KOPT-K1 (cell line): ENCODE results near the gene BLCAP.

ENCODE experiments used
- H3K27ac ChIP-seq: fragments of 200-600 bp; sonication (generic); 2 replicates; pipeline ENCODE4 v1.5.1; 2016; ENCODE audit warnings: antibody characterized with exemption, mild to moderate bottlenecking, low read depth, low read length; ENCODE audit not compliant: poor library complexity, severe bottlenecking
- H3K36me3 ChIP-seq: fragments of 200-600 bp; sonication (generic); 2 replicates; pipeline ENCODE4 v1.5.1; 2017; ENCODE audit warnings: antibody characterized with exemption, mild to moderate bottlenecking, low read length, moderate library complexity; ENCODE audit not compliant: insufficient read depth
- H3K9me3 ChIP-seq: fragments of 200-600 bp; sonication (generic); 2 replicates; pipeline ENCODE4 v1.5.1; 2017; ENCODE audit warnings: antibody characterized with exemption, low read length, mild to moderate bottlenecking; ENCODE audit not compliant: insufficient read depth, poor library complexity, severe bottlenecking

Gene BLCAP

DNA sequence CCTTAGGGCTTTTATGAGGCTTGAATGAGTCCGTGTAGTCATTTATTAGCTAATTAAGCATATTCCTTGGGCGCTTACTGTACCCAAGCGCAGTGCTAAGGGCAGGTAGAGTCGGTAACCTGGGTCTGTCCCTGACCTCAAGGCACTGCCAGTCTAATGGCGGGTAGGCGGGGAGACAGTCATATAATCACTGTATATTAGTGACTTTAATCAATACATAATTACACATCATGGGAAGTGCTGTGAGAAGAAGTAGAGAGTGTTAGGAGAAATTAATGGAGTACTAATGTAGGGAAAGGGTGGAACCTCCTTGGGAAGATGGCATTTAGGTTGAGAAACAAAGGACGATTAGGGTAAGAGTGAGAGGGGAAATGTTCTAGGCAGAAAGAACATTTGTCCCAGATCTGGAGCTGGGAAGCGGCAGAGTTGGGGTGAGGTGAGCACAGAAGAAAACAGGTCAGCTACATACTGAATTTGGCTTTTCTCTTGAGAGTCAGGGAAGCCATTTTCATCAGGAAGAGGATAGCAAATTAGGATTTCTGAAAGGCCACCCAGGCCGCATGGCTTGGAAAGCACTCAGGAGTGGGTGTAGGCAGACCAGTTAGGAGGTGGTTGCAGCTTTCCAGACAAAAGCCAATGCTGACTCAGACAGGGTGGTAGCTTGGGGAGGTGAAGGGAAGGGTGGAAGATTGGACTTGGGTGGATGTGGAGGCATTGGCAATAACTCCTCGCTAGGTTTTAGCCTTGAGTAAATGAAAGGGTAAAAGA lies 954 bp upstream of the BLCAP start:
- H3K27ac ChIP-seq: peak overlapping the region; percentile 90
- H3K9me3 ChIP-seq: no peaks in the 10 kb centered on the region

GRCh38 chr20:37526839-37527637 lies 638 bp downstream of the BLCAP start:
- Histone ChIP-seq H3K36me3 (no peaks in the 10 kb centered on the region), H3K9me3 (no peaks in the 10 kb centered on the region), H3K27ac (peak overlapping the region; percentile 90)

More for the DNA sequence above, 954 bp upstream of the BLCAP start:
- H3K36me3 ChIP-seq: no peaks in the 10 kb centered on the region

DNA sequence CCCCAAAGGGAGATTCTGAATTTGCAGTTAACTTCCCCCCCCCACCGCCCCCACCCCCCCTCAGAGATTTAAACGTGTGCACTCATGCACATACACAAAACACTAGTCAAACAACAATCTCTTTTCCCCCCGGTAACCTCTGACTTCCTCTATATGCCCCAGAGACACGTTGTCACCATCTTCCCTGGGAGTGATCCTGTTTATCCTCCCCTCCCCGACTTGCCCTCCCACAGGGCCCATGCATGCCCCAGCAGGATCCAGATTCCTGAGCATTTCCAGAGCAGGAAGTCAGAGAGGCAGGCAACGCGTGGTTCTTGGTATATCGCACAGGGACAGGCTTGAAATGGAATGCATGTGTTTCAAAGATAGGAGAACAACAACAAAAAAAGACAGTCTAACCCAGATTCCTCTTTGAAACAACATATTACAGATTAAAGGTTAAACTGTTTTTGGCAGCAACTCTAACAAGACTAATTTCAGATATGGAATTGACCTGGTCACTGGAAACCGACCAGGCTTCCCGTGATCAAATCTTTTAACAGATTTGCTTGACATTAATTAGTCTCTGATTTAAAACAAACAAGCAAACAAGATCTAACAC lies 1.3 kb downstream of the BLCAP start:
- H3K27ac ChIP-seq: no peak overlapping the region
- peaks cover 6% of the 10 kb centered on the region for H3K9me3 ChIP-seq
- no peaks in the 10 kb centered on the region for H3K36me3 ChIP-seq

GRCh38 chr20:37525810-37526209 lies 1.9 kb downstream of the BLCAP start:
- Histone ChIP-seq H3K36me3 (peaks cover 4% of the 10 kb centered on the region; the same call in 1 of the 2 replicates), H3K9me3 (peaks cover 11% of the 10 kb centered on the region), H3K27ac (no peak overlapping the region)

DNA sequence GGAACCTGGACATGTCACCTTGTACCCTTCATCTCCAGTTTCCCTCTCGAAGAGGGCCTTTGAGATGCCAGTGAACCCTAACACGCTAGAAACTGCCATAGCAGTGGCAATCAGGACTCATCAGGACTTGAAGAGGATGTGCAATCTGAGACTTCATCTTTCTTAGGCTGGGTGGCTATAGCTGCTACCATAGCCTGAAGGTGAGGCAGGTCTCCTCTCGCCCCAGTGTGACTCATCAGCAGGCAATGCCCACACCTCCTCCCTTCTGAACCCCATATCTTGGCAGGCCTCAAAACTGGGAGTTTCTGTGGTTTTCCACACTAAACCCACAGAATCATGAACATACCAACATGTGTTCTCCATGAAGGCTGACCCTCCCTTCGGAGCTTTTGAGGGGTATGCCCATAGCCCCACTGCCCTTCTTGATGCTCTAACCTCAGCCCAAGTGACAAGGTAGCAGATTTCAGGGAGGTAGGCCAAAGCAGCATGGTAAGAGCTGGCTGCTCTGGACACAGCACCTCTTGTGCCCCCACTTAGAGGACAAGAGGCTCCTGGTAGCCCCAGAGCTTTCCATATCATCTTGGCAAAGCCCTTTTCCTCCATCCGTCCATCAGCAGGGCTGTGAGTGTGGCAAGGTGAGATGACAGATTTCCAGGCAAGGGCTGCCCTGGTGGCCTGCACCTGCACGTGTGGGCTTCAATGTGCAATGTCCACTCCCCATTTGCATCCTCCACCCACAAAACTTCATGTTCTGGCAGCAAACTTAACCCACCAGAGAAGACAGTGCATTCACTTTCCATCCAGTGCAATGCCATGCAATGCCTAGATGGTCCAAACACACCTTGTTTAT lies 2.6 kb downstream of the BLCAP start:
- peaks cover 19% of the 10 kb centered on the region for H3K9me3 ChIP-seq
- H3K36me3 ChIP-seq: peaks cover 10% of the 10 kb centered on the region; the same call in 1 of the 2 replicates
- H3K27ac ChIP-seq: no peak overlapping the region

DNA sequence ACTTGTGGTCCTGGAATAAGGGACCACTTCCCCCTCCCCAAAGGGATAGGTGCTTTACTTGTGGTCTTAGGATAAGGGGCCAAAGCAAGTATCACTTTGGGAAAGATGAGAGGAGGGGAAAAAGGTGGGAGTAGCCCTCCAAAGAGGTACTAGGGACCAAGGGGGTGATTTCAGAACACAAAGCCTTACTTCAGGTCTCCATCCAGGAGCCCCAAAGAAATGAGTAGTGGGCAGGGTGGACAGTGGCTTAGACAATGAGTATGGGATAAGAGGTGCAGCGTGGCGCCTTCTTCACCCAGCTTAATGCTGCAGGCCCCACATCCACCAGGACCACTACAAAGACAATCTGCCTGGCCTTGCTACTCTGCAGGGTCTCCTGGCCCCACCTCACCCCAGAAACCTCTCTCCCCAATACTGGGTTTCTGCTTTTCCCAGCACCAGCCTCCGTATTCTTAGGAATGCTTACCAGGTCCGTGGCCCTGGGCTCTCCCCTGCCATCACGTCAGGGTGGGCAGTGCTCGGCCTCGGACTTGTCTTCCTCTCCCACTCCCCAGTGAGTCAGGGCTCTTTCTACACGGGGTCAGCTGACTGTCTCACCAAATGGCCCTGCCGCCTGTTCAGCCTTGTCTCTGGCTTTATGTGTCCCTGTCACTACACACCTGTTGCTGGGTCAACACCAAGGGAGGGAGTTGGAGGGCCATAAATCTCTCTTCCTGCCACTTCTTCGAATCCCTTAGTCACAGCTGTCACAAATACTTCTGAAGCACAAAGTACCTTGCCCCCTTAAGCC lies 3.6 kb downstream of the BLCAP start:
- Histone ChIP-seq H3K27ac (no peak overlapping the region), H3K36me3 (peaks cover 10% of the 10 kb centered on the region; the same call in 1 of the 2 replicates), H3K9me3 (peaks cover 19% of the 10 kb centered on the region)

GRCh38 chr20:37523012-37523391 lies 4.7 kb downstream of the BLCAP start:
- peaks cover 19% of the 10 kb centered on the region; the same call in 1 of the 2 replicates for H3K36me3 ChIP-seq
- H3K27ac ChIP-seq: no peak overlapping the region
- peaks cover 19% of the 10 kb centered on the region for H3K9me3 ChIP-seq

DNA sequence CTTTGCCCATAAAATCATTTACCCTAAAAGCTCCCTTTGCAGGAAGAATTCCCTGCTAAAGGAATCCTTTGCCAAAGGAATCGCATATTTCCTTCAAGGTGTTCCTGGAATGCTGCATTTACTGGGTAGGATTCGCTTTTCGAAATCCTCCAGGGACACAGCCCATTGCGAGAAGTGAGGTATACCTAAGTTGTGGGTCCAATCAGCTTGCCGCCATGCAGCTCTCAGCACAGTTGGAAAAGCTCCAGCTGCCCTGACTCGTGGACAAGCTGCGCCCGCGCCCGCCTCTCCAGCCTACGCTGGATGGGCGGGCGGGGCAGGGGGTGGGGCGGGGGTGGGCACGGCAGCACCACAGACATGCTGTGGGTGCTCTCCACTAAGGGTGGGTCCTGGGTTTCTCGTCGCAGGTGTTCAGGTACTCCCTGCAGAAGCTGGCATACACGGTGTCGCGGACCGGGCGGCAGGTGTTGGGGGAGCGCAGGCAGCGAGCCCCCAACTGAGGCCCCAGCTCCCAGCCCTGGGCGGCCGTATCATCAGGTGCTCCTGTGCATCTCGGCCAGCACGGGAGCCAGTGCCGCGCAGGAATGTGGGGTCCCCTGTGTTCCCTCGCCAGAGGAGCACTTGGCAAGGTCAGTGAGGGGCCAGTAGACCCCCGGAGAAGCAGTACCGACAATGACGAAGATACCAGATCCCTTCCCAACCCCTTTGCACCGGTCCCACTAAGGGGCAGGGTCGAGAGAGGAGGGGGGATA lies 5.2 kb downstream of the BLCAP start:
- H3K9me3 ChIP-seq: peaks cover 19% of the 10 kb centered on the region
- H3K36me3 ChIP-seq: peaks cover 25% of the 10 kb centered on the region; the same call in 1 of the 2 replicates
- H3K27ac ChIP-seq: no peak overlapping the region

- Histone ChIP-seq H3K27ac (no peak within 1 kb of the TSS), H3K36me3 (peaks cover 27% of the 10 kb centered on the region; the same call in 1 of the 2 replicates), H3K9me3 (peaks cover 19% of the 10 kb centered on the region)
Measured at GRCh38 chr20:37521061-37521771, 6.5 kb downstream of the BLCAP start, which contains the start of gene NNAT. TSS of gene NNAT (plus strand) at chr20:37521250. CDS start at chr20:37521332, 82 bp downstream.

GRCh38 chr20:37520419-37520955 lies 7.2 kb downstream of the BLCAP start:
- Histone ChIP-seq H3K36me3 (peaks cover 33% of the 10 kb centered on the region; the same call in 1 of the 2 replicates), H3K27ac (no peak overlapping the region)

DNA sequence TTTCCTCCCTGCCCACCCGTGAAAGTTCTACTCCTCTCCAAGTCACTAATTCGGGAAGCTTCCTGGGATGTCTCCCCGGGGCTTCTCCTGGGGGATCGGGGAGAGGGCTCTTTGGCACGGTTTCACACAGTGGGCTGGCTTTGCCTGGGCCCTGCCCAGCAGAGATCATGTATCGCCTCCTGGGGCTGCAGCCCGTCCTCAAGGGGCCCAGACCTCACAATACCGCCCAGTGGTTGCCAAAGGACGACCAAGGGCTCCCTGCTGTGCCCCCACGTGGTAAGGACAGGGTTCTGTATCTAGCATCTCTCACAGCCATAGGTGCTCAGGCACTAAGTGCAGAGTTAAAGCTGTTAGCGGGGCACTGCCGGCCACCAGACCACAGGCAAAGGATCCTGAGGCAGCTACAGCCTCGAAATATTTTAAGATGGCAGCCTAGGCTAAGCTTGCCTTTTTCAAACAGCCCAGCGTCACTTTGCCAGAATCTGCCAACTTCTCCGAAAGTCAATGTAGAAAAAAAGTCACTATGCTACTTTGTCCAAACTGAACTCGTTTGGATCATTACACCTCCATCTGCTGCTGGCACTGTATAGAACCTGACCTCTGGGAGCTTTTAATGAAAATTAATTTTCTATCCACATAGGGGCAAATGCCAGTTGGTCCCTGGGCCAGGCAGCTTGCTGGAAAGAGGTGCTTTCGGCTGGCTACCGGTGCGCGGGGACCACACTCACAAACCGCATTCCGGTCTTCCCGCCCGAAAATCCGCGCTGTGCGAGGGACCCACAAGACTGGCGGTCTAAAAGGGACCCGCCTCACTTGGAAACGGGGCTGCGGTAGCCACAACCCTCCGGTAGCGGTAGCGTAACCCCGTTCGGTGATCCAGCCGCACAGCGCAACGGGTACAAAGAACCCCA lies 7.9 kb downstream of the BLCAP start:
- H3K36me3 ChIP-seq: peaks cover 40% of the 10 kb centered on the region; the same call in 1 of the 2 replicates
- H3K9me3 ChIP-seq: peaks cover 19% of the 10 kb centered on the region
- H3K27ac ChIP-seq: no peak overlapping the region

More at GRCh38 chr20:37520419-37520955, 7.2 kb downstream of the BLCAP start:
- peaks cover 19% of the 10 kb centered on the region for H3K9me3 ChIP-seq
